HepG2 (cell line): ENCODE results near the gene CCDC57. TPM values are rescaled to one million over a fixed set of nuclear protein-coding genes. Genes with fewer than 3 reads are reported as not detected.
A peak's percentile ranks its signal among the peaks of the same experiment; 100 is the strongest.

Experiments
- GFI1 ChIP-seq: sonication (generic); formaldehyde crosslinking; IDR thresholded peaks from 2 replicates; pipeline ENCODE4 v1.5.0; 2020; ENCODE audit warnings: missing genetic modification reagents, mild to moderate bottlenecking, borderline replicate concordance
- MED1 ChIP-seq: sonication (generic); formaldehyde crosslinking; IDR thresholded peaks from 2 replicates; pipeline ENCODE4 v1.4.0; 2020; ENCODE audit warnings: missing genetic modification reagents
- SP4 ChIP-seq: sonication (generic); formaldehyde crosslinking; IDR thresholded peaks from 2 replicates; pipeline ENCODE4 v1.8.1; 2023; ENCODE audit warnings: mild to moderate bottlenecking, missing genetic modification reagents
- TRIM24 ChIP-seq: sonication (generic); formaldehyde crosslinking; IDR thresholded peaks from 2 replicates; pipeline ENCODE4 v1.8.0; 2022; ENCODE audit warnings: mild to moderate bottlenecking, missing genetic modification reagents
- ZNF292 ChIP-seq: sonication (generic); formaldehyde crosslinking; IDR thresholded peaks from 2 replicates; pipeline ENCODE4 v1.8.1; 2022; ENCODE audit warnings: mild to moderate bottlenecking, low read depth, missing genetic modification reagents, borderline replicate concordance
- ZSCAN31 ChIP-seq: sonication (generic); formaldehyde crosslinking; IDR thresholded peaks from 2 replicates; pipeline ENCODE4 v1.5.0; 2020; ENCODE audit warnings: low read depth, mild to moderate bottlenecking, missing genetic modification reagents
- polyA plus RNA-seq, 8 experiments: library from polyadenylated mRNA; depleted of rRNA in 3 of 8; stranded (reverse) in 7 of 8; unstranded in 1 of 8; fragments of >200 nt; fragmentation: Illumina TruSeq in 4 of 8; extraction: Trizol in 4 of 8; gene quantifications; 2 replicates each; pipeline versions ENCODE4 v1.2.1 to v1.2.3, GENCODE V29; 2011 to 2016; ENCODE audit warnings: low read depth in 4 of 8, missing spikeins in 1 of 8, mixed read lengths in 1 of 8; ENCODE audit not compliant: insufficient read depth in 1 of 8
- total RNA-seq, 5 experiments: library from RNA; depleted of rRNA; stranded (reverse); fragments of >200 nt; fragmentation: Illumina TruSeq; extraction: Trizol; gene quantifications; 2 replicates each; pipeline ENCODE4 v1.2.3, GENCODE V29; 2016; ENCODE audit warnings: low read depth in 1 of 5
- TF ChIP-seq, protein P1 (sequence below): sonication (generic); formaldehyde crosslinking; conservative IDR thresholded peaks from 2 replicates; pipeline ENCODE4 v1.4.0; 2020; ENCODE audit warnings: mild to moderate bottlenecking, missing genetic modification reagents, moderate library complexity
- TF ChIP-seq, protein P2 (sequence below): IDR thresholded peaks from 2 replicates; pipeline ENCODE4 v1.6.1; 2016; ENCODE audit warnings: low read depth, control low read depth
- TF ChIP-seq, protein P3 (sequence below): sonication (generic); formaldehyde crosslinking; IDR thresholded peaks from 2 replicates; pipeline ENCODE4 v1.8.0; 2022; ENCODE audit warnings: mild to moderate bottlenecking, missing genetic modification reagents
- TF ChIP-seq, protein P4 (sequence below): sonication (generic); formaldehyde crosslinking; IDR thresholded peaks from 2 replicates; pipeline ENCODE4 v1.4.0; 2020; ENCODE audit warnings: missing genetic modification reagents, mild to moderate bottlenecking, borderline replicate concordance
- TF ChIP-seq, protein P5 (sequence below): sonication (generic); formaldehyde crosslinking; IDR thresholded peaks from 2 replicates; pipeline ENCODE4 v1.5.0; 2020; ENCODE audit warnings: mild to moderate bottlenecking, missing genetic modification reagents
- TF ChIP-seq, protein P6 (sequence below), 2 experiments: sonication (generic) in 1 of 2; formaldehyde crosslinking in 1 of 2; IDR thresholded peaks; 2 replicates each; pipeline versions ENCODE4 v1.4.0 to v1.6.1; 2018 to 2020; ENCODE audit warnings: missing genetic modification reagents in 2 of 2, borderline replicate concordance in 1 of 2, low read depth in 1 of 2, mild to moderate bottlenecking in 1 of 2, missing biosample characterization in 1 of 2

Gene CCDC57
- total and polyA plus RNA-seq, 2 of the 13 experiments (the other 11 are each of a cell fraction or from before 2014, with no cell fraction given), result 59.3 to 59.9 TPM

DNA sequence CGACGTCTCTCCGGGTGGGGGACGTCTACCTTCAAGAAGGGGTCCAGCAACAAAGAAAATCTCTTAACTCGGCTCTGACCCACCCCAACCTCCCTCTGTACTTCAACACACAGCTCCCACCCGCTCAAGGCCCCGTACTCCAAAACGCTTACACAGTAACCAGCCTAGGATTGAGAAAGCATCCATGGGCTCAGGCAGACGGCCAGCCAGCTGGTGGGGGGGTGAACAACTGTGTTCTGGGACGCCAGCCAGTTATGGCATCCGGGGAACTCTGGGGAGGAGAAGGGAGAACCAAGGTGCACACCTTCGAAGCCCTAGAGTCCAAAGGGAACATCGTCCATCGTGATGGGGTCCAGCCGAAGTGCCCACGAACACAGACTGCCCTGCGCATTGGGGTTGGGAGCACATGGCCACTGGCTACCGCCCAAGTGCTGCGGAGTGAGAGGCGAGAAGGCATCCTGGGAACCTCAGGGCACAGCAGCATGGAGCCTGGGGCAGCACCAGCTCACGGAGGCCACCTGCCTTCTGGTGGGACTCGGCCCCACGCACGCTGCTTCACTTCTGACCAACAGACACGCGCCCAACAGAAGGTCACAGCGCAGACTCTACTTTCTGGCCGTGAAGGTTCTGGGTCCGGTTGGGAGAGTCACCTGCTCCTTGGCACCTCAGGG is 30.5 kb upstream of the CCDC57 start (continued):
- TF ChIP-seq, protein P1, sequence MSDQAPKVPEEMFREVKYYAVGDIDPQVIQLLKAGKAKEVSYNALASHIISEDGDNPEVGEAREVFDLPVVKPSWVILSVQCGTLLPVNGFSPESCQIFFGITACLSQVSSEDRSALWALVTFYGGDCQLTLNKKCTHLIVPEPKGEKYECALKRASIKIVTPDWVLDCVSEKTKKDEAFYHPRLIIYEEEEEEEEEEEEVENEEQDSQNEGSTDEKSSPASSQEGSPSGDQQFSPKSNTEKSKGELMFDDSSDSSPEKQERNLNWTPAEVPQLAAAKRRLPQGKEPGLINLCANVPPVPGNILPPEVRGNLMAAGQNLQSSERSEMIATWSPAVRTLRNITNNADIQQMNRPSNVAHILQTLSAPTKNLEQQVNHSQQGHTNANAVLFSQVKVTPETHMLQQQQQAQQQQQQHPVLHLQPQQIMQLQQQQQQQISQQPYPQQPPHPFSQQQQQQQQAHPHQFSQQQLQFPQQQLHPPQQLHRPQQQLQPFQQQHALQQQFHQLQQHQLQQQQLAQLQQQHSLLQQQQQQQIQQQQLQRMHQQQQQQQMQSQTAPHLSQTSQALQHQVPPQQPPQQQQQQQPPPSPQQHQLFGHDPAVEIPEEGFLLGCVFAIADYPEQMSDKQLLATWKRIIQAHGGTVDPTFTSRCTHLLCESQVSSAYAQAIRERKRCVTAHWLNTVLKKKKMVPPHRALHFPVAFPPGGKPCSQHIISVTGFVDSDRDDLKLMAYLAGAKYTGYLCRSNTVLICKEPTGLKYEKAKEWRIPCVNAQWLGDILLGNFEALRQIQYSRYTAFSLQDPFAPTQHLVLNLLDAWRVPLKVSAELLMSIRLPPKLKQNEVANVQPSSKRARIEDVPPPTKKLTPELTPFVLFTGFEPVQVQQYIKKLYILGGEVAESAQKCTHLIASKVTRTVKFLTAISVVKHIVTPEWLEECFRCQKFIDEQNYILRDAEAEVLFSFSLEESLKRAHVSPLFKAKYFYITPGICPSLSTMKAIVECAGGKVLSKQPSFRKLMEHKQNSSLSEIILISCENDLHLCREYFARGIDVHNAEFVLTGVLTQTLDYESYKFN (CRISPR knock-in tag), result peak; percentile 58
- TF ChIP-seq, protein P2, sequence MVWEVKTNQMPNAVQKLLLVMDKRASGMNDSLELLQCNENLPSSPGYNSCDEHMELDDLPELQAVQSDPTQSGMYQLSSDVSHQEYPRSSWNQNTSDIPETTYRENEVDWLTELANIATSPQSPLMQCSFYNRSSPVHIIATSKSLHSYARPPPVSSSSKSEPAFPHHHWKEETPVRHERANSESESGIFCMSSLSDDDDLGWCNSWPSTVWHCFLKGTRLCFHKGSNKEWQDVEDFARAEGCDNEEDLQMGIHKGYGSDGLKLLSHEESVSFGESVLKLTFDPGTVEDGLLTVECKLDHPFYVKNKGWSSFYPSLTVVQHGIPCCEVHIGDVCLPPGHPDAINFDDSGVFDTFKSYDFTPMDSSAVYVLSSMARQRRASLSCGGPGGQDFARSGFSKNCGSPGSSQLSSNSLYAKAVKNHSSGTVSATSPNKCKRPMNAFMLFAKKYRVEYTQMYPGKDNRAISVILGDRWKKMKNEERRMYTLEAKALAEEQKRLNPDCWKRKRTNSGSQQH (CRISPR knock-in tag), result peak; percentile 64
- TF ChIP-seq SP4 (CRISPR knock-in tag) (no peak), TRIM24 (CRISPR knock-in tag) (0 out of 2 replicates have a peak, but pooled peaks have one; percentile 16), GFI1 (CRISPR knock-in tag) (no peak; the same call in 1 of the 2 replicates), ZNF292 (CRISPR knock-in tag) (peak; percentile 59; the same call in 1 of the 2 replicates), MED1 (CRISPR knock-in tag) (0 out of 2 replicates have a peak, but pooled peaks have one; percentile 56), ZSCAN31 (no peak; the same call in 1 of the 2 replicates)
- TF ChIP-seq, protein P3, sequence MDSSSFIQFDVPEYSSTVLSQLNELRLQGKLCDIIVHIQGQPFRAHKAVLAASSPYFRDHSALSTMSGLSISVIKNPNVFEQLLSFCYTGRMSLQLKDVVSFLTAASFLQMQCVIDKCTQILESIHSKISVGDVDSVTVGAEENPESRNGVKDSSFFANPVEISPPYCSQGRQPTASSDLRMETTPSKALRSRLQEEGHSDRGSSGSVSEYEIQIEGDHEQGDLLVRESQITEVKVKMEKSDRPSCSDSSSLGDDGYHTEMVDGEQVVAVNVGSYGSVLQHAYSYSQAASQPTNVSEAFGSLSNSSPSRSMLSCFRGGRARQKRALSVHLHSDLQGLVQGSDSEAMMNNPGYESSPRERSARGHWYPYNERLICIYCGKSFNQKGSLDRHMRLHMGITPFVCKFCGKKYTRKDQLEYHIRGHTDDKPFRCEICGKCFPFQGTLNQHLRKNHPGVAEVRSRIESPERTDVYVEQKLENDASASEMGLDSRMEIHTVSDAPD (CRISPR knock-in tag), result peak; percentile 87; the same call in 1 of the 2 replicates
- TF ChIP-seq, protein P4, sequence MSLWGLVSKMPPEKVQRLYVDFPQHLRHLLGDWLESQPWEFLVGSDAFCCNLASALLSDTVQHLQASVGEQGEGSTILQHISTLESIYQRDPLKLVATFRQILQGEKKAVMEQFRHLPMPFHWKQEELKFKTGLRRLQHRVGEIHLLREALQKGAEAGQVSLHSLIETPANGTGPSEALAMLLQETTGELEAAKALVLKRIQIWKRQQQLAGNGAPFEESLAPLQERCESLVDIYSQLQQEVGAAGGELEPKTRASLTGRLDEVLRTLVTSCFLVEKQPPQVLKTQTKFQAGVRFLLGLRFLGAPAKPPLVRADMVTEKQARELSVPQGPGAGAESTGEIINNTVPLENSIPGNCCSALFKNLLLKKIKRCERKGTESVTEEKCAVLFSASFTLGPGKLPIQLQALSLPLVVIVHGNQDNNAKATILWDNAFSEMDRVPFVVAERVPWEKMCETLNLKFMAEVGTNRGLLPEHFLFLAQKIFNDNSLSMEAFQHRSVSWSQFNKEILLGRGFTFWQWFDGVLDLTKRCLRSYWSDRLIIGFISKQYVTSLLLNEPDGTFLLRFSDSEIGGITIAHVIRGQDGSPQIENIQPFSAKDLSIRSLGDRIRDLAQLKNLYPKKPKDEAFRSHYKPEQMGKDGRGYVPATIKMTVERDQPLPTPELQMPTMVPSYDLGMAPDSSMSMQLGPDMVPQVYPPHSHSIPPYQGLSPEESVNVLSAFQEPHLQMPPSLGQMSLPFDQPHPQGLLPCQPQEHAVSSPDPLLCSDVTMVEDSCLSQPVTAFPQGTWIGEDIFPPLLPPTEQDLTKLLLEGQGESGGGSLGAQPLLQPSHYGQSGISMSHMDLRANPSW, result 0 out of 2 replicates have a peak, but pooled peaks have one; percentile 18
- TF ChIP-seq, protein P5, sequence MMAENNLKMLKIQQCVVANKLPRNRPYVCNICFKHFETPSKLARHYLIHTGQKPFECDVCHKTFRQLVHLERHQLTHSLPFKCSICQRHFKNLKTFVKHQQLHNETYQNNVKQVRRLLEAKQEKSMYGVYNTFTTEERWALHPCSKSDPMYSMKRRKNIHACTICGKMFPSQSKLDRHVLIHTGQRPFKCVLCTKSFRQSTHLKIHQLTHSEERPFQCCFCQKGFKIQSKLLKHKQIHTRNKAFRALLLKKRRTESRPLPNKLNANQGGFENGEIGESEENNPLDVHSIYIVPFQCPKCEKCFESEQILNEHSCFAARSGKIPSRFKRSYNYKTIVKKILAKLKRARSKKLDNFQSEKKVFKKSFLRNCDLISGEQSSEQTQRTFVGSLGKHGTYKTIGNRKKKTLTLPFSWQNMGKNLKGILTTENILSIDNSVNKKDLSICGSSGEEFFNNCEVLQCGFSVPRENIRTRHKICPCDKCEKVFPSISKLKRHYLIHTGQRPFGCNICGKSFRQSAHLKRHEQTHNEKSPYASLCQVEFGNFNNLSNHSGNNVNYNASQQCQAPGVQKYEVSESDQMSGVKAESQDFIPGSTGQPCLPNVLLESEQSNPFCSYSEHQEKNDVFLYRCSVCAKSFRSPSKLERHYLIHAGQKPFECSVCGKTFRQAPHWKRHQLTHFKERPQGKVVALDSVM (CRISPR knock-in tag), result no peak
- TF ChIP-seq, protein P6, sequence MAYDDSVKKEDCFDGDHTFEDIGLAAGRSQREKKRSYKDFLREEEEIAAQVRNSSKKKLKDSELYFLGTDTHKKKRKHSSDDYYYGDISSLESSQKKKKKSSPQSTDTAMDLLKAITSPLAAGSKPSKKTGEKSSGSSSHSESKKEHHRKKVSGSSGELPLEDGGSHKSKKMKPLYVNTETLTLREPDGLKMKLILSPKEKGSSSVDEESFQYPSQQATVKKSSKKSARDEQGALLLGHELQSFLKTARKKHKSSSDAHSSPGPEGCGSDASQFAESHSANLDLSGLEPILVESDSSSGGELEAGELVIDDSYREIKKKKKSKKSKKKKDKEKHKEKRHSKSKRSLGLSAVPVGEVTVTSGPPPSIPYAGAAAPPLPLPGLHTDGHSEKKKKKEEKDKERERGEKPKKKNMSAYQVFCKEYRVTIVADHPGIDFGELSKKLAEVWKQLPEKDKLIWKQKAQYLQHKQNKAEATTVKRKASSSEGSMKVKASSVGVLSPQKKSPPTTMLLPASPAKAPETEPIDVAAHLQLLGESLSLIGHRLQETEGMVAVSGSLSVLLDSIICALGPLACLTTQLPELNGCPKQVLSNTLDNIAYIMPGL (CRISPR knock-in tag; IDR thresholded peaks at IDR 0.05; ENCODE audit: borderline replicate concordance in 1 of 2, low read depth in 1 of 2), result peak in 1 of 2 experiments; percentile 59; a peak in 1 of 4 replicates
